ENCODE data around the gene PAPOLG. TPM values are rescaled to one million over a fixed set of nuclear protein-coding genes. Genes with fewer than 3 reads are reported as not detected.

The PAPOLG gene
- total RNA-seq, 1 donor from 2014 or later, result 16.1 TPM

- H3K27ac ChIP-seq, result no peak overlapping the region
- intact Hi-C loops (cut with DNase I), result no loop called here
- H3K36me3 ChIP-seq, result no peaks in the 10 kb centered on the region
- no peaks in the 10 kb centered on the region for H3K27me3 ChIP-seq (ENCODE audit: low read depth)
- ATAC-seq, result no peak
- no peak overlapping the region for H3K4me3 ChIP-seq
- TF ChIP-seq, protein P1, sequence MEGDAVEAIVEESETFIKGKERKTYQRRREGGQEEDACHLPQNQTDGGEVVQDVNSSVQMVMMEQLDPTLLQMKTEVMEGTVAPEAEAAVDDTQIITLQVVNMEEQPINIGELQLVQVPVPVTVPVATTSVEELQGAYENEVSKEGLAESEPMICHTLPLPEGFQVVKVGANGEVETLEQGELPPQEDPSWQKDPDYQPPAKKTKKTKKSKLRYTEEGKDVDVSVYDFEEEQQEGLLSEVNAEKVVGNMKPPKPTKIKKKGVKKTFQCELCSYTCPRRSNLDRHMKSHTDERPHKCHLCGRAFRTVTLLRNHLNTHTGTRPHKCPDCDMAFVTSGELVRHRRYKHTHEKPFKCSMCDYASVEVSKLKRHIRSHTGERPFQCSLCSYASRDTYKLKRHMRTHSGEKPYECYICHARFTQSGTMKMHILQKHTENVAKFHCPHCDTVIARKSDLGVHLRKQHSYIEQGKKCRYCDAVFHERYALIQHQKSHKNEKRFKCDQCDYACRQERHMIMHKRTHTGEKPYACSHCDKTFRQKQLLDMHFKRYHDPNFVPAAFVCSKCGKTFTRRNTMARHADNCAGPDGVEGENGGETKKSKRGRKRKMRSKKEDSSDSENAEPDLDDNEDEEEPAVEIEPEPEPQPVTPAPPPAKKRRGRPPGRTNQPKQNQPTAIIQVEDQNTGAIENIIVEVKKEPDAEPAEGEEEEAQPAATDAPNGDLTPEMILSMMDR (IDR thresholded peaks at IDR 0.05), result no peak
- no peaks in the 10 kb centered on the region for H3K4me1 ChIP-seq
- no peak for DNase-seq
- H3K9me3 ChIP-seq, result no peaks in the 10 kb centered on the region
Observed at GRCh38 chr2:60839126-60839813, 83.2 kb downstream of the PAPOLG start.

GRCh38 chr2:60840880-60841279 lies 84.8 kb downstream of the PAPOLG start:
- Histone ChIP-seq H3K9me3 (no peaks in the 10 kb centered on the region), H3K4me3 (no peak overlapping the region), H3K4me1 (no peaks in the 10 kb centered on the region), H3K36me3 (no peaks in the 10 kb centered on the region), H3K27ac (no peak overlapping the region), H3K27me3 (ENCODE audit: low read depth) (no peaks in the 10 kb centered on the region)
- DNase-seq, result no peak
- TF ChIP-seq, protein P1 (IDR thresholded peaks at IDR 0.05), result no peak
- ATAC-seq, result no peak
- intact Hi-C loops (cut with DNase I), result no loop called here

DNA sequence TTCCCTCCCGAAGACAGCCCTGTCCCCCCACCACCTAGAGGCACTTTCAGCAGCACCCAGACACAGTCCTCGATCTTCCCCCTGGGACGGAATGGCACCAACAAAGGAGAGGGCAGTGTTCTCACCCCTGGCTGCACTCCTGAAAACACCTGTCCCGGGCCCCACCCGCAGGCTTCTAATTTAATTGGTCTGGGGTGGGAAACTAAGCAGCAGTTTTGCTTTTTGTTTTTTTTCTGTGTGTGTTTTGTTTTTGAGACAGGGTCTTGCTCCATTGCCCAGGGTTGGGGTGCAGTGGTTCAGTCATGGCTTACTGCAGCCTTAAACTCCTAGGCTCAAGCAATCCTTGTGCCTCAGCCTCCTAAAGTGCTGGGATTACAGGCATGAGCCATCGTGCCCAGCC lies 86.9 kb downstream of the PAPOLG start:
- H3K27me3 ChIP-seq (ENCODE audit: low read depth), result no peaks in the 10 kb centered on the region
- H3K4me3 ChIP-seq, result no peak overlapping the region
- DNase-seq, result no peak
- H3K27ac ChIP-seq, result no peak overlapping the region
- intact Hi-C loops (cut with DNase I), result no loop called here
- H3K36me3 ChIP-seq, result no peaks in the 10 kb centered on the region
- H3K9me3 ChIP-seq, result no peaks in the 10 kb centered on the region
- no peaks in the 10 kb centered on the region for H3K4me1 ChIP-seq
- ATAC-seq, result no peak
- TF ChIP-seq, protein P1 (IDR thresholded peaks at IDR 0.05), result no peak

GRCh38 chr2:60844105-60844504 lies 88.0 kb downstream of the PAPOLG start:
- H3K36me3 ChIP-seq, result no peaks in the 10 kb centered on the region
- TF ChIP-seq, protein P1 (IDR thresholded peaks at IDR 0.05), result no peak
- intact Hi-C loops (cut with DNase I), result no loop called here
- no peak overlapping the region for H3K4me3 ChIP-seq
- ATAC-seq, result no peak
- no peak overlapping the region for H3K27ac ChIP-seq
- H3K4me1 ChIP-seq, result no peaks in the 10 kb centered on the region
- H3K9me3 ChIP-seq, result no peaks in the 10 kb centered on the region
- H3K27me3 ChIP-seq (ENCODE audit: low read depth), result no peaks in the 10 kb centered on the region
- no peak for DNase-seq

- Histone ChIP-seq H3K36me3 (no peaks in the 10 kb centered on the region), H3K4me1 (peaks cover 5% of the 10 kb centered on the region), H3K27ac (no peak overlapping the region), H3K4me3 (no peak overlapping the region), H3K9me3 (no peaks in the 10 kb centered on the region), H3K27me3 (ENCODE audit: low read depth) (no peaks in the 10 kb centered on the region)
- TF ChIP-seq, protein P1 (IDR thresholded peaks at IDR 0.05), result no peak
- DNase-seq (no peak), ATAC-seq (no peak)
- intact Hi-C loops (cut with DNase I), result no loop called here
Observed at GRCh38 chr2:60847854-60848253, 91.8 kb downstream of the PAPOLG start.

Other genes starting within 250 kb of the PAPOLG start
- gene BCL11A, start 202.6 kb upstream of the PAPOLG start, total RNA-seq, result 9.7 TPM
- gene REL, start 125.3 kb downstream of the PAPOLG start, total RNA-seq, result 33.6 TPM